ENCODE data around the gene PGAP6.
"Not testable (repeated sequence)": the region's sequence is repeated elsewhere in the genome, so short reads cannot be mapped to it uniquely, and the experiment has no call there.

The PGAP6 gene

GRCh38 chr16:381789-382717, at the start of gene PGAP6:
TSS of gene PGAP6 (minus strand) at chr16:381978. CDS start at chr16:381821, 157 bp downstream.
- Histone ChIP-seq H3K36me3 (ENCODE audit: control insufficient read depth, insufficient read depth, low read length) (no peaks in the 10 kb centered on the region), H3K4me1 (ENCODE audit: control insufficient read depth, insufficient read depth, low read length) (peaks cover 4% of the 10 kb centered on the region), H3K27me3 (ENCODE audit: control insufficient read depth, insufficient read depth, low read length) (no peaks in the 10 kb centered on the region), H3K27ac (ENCODE audit: low read depth, low read length) (peak within 1 kb of the TSS; percentile 70), H3K4me3 (ENCODE audit: low read length) (peak within 1 kb of the TSS; percentile 88), H3K9ac (ENCODE audit: low read length) (peak within 1 kb of the TSS; percentile 45)

GRCh38 chr16:430904-431303, 49.1 kb upstream of the PGAP6 start:
- Histone ChIP-seq H3K27ac (ENCODE audit: low read depth, low read length) (no peak overlapping the region), H3K9ac (ENCODE audit: low read length) (no peak overlapping the region), H3K4me3 (ENCODE audit: low read length) (no peak overlapping the region), H3K27me3 (ENCODE audit: control insufficient read depth, insufficient read depth, low read length) (peaks cover 2% of the 10 kb centered on the region), H3K4me1 (ENCODE audit: control insufficient read depth, insufficient read depth, low read length) (peaks cover 3% of the 10 kb centered on the region), H3K36me3 (ENCODE audit: control insufficient read depth, insufficient read depth, low read length) (no peaks in the 10 kb centered on the region)

- H3K27ac ChIP-seq (ENCODE audit: low read depth, low read length) = no peak overlapping the region
- H3K36me3 ChIP-seq (ENCODE audit: control insufficient read depth, insufficient read depth, low read length) = no peaks in the 10 kb centered on the region
- H3K4me3 ChIP-seq (ENCODE audit: low read length) = peak overlapping the region; percentile 57
- no peak overlapping the region for H3K9ac ChIP-seq (ENCODE audit: low read length)
- peaks cover 2% of the 10 kb centered on the region for H3K27me3 ChIP-seq (ENCODE audit: control insufficient read depth, insufficient read depth, low read length)
- H3K4me1 ChIP-seq (ENCODE audit: control insufficient read depth, insufficient read depth, low read length) = peaks cover 5% of the 10 kb centered on the region
These were observed 45.5 kb upstream of the PGAP6 start for GRCh38 chr16:427250-427649.

DNA sequence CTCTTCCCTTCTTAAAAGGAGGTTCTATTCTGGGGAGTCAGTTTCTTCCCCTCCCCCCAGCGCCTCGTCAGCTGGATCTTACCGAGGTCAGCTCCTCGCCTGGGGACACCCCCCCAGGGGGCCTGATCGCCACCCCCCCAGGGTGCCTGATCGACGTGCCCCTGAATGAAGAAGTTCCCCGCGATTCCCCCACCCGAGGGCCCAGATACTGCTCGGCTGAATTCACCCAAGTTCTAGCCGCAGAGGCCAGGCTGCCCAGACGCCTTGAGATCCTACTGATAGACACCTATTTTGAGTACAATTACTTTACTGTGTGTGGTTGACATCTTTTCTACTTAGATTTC, 45.1 kb upstream of the PGAP6 start:
- H3K36me3 ChIP-seq (ENCODE audit: control insufficient read depth, insufficient read depth, low read length) = no peaks in the 10 kb centered on the region
- peak overlapping the region; percentile 57 for H3K4me3 ChIP-seq (ENCODE audit: low read length)
- H3K4me1 ChIP-seq (ENCODE audit: control insufficient read depth, insufficient read depth, low read length) = peaks cover 5% of the 10 kb centered on the region
- H3K27ac ChIP-seq (ENCODE audit: low read depth, low read length) = no peak overlapping the region
- no peak overlapping the region for H3K9ac ChIP-seq (ENCODE audit: low read length)
- H3K27me3 ChIP-seq (ENCODE audit: control insufficient read depth, insufficient read depth, low read length) = peaks cover 2% of the 10 kb centered on the region

DNA sequence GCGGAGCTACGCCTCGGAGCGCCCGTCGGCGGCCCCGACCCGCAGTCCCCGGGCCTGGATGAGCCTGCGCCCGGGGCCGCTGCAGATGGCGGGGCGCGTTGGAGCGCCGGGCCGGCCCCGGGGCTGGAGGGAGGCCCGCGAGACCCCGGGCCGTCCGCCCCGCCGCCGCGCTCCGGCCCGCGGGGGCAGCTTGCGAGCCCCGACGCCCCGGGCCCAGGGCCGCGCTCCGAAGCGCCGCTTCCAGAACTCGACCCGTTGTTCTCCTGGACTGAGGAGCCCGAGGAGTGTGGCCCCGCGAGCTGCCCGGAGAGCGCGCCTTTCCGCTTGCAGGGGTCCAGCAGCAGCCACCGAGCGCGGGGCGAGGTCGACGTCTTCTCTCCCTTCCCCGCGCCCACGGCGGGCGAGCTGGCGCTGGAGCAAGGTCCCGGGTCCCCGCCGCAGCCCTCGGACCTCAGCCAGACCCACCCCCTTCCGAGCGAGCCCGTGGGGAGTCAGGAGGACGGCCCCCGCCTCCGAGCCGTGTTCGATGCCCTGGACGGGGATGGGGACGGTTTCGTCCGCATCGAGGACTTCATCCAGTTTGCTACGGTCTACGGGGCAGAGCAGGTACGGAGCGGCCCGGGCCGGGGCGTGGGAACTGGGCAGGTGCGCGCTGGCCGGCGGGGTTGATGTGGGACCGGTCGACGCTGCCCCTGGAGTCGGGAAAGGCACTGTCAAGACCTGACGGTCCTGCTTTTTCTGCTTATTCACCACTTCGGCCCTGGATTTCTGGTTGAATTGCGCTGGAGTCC, 44.5 kb upstream of the PGAP6 start:
- Histone ChIP-seq H3K27ac (ENCODE audit: low read depth, low read length) (no peak overlapping the region), H3K4me3 (ENCODE audit: low read length) (peak overlapping the region; percentile 57), H3K9ac (ENCODE audit: low read length) (no peak overlapping the region), H3K27me3 (ENCODE audit: control insufficient read depth, insufficient read depth, low read length) (peaks cover 2% of the 10 kb centered on the region), H3K4me1 (ENCODE audit: control insufficient read depth, insufficient read depth, low read length) (peaks cover 5% of the 10 kb centered on the region), H3K36me3 (ENCODE audit: control insufficient read depth, insufficient read depth, low read length) (no peaks in the 10 kb centered on the region)

GRCh38 chr16:425740-426114, 43.9 kb upstream of the PGAP6 start:
- Histone ChIP-seq H3K27ac (ENCODE audit: low read depth, low read length) (peak overlapping the region; percentile 97), H3K36me3 (ENCODE audit: control insufficient read depth, insufficient read depth, low read length) (no peaks in the 10 kb centered on the region), H3K27me3 (ENCODE audit: control insufficient read depth, insufficient read depth, low read length) (peaks cover 2% of the 10 kb centered on the region), H3K9ac (ENCODE audit: low read length) (no peak overlapping the region), H3K4me1 (ENCODE audit: control insufficient read depth, insufficient read depth, low read length) (peaks cover 5% of the 10 kb centered on the region), H3K4me3 (ENCODE audit: low read length) (peak overlapping the region; percentile 77)

- H3K27ac ChIP-seq (ENCODE audit: low read depth, low read length) = peak within 1 kb of the TSS; percentile 97
- peak within 1 kb of the TSS; percentile 77 for H3K4me3 ChIP-seq (ENCODE audit: low read length)
- H3K36me3 ChIP-seq (ENCODE audit: control insufficient read depth, insufficient read depth, low read length) = no peaks in the 10 kb centered on the region
- peaks cover 2% of the 10 kb centered on the region for H3K27me3 ChIP-seq (ENCODE audit: control insufficient read depth, insufficient read depth, low read length)
- peaks cover 5% of the 10 kb centered on the region for H3K4me1 ChIP-seq (ENCODE audit: control insufficient read depth, insufficient read depth, low read length)
- peak within 1 kb of the TSS; percentile 57 for H3K9ac ChIP-seq (ENCODE audit: low read length)
These were observed 43.4 kb upstream of the PGAP6 start, which contains the start of gene RAB11FIP3 for GRCh38 chr16:425082-425718. TSS of gene RAB11FIP3 (plus strand) at chr16:425649. CDS start at chr16:426007, 358 bp downstream.

GRCh38 chr16:424623-425081, 42.9 kb upstream of the PGAP6 start:
- Histone ChIP-seq H3K36me3 (ENCODE audit: control insufficient read depth, insufficient read depth, low read length) (no peaks in the 10 kb centered on the region), H3K4me3 (ENCODE audit: low read length) (peak overlapping the region; percentile 77), H3K9ac (ENCODE audit: low read length) (peak overlapping the region; percentile 57), H3K4me1 (ENCODE audit: control insufficient read depth, insufficient read depth, low read length) (peaks cover 5% of the 10 kb centered on the region), H3K27me3 (ENCODE audit: control insufficient read depth, insufficient read depth, low read length) (peaks cover 2% of the 10 kb centered on the region), H3K27ac (ENCODE audit: low read depth, low read length) (peak overlapping the region; percentile 97)

- Histone ChIP-seq H3K36me3 (ENCODE audit: control insufficient read depth, insufficient read depth, low read length) (no peaks in the 10 kb centered on the region), H3K27me3 (ENCODE audit: control insufficient read depth, insufficient read depth, low read length) (peaks cover 2% of the 10 kb centered on the region), H3K9ac (ENCODE audit: low read length) (peak overlapping the region; percentile 39), H3K4me1 (ENCODE audit: control insufficient read depth, insufficient read depth, low read length) (peaks cover 5% of the 10 kb centered on the region), H3K4me3 (ENCODE audit: low read length) (peak overlapping the region; percentile 77), H3K27ac (ENCODE audit: low read depth, low read length) (peak overlapping the region; percentile 97)
These were observed 42.4 kb upstream of the PGAP6 start for GRCh38 chr16:424033-424622.

DNA sequence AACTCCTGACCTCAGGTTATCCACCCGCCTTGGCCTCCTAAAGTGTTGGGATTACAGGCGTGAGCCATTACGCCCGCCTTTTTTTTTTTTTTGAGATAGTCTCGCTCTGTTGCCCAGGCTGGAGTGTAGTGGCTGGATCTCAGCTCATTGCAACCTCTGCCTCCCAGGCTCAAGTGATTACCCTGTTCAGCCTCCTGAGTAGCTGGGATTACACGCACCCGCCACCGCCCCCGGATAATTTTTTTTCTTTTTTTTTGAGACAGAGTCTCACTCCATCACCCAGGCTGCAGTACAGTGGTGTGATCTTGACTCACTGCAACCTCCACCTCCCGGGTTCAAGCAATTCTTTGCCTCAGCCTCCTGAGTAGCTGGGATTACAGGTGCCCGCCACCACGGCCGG, 40.4 kb upstream of the PGAP6 start:
- not testable (repeated sequence) for H3K9ac ChIP-seq (ENCODE audit: low read length); H3K4me3 ChIP-seq (ENCODE audit: low read length); H3K27me3 ChIP-seq (ENCODE audit: control insufficient read depth, insufficient read depth, low read length); H3K36me3 ChIP-seq (ENCODE audit: control insufficient read depth, insufficient read depth, low read length); H3K4me1 ChIP-seq (ENCODE audit: control insufficient read depth, insufficient read depth, low read length); H3K27ac ChIP-seq (ENCODE audit: low read depth, low read length)

DNA sequence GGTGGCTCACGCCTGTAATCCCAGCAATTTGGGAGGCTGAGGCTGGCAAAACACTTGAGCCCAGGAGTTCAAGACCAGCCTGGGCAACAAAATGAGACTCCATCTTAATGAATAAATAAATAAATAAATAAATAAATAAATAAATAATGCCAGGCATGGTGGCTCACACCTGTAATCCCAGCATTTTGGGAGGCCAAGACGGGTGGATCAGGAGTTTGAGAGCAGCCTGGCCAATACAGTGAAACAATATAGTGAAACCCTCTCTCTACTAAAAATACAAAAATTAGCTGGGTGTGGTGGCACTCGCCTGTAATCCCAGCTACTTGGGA, 33.4 kb upstream of the PGAP6 start:
- H3K4me3 ChIP-seq (ENCODE audit: low read length) = not testable (repeated sequence)

More for the DNA sequence above, 33.4 kb upstream of the PGAP6 start:
- not testable (repeated sequence) for H3K9ac ChIP-seq (ENCODE audit: low read length); H3K36me3 ChIP-seq (ENCODE audit: control insufficient read depth, insufficient read depth, low read length); H3K27me3 ChIP-seq (ENCODE audit: control insufficient read depth, insufficient read depth, low read length); H3K27ac ChIP-seq (ENCODE audit: low read depth, low read length); H3K4me1 ChIP-seq (ENCODE audit: control insufficient read depth, insufficient read depth, low read length)

Data from rectal smooth muscle tissue (tissue), 1 donor.